HepG2 (cell line): Measurements from ENCODE around the gene DSEL. TPM values are rescaled to one million over a fixed set of nuclear protein-coding genes. Genes with fewer than 3 reads are reported as not detected.

Source experiments
- ATAC-seq: fragments of 200-7000 bp; cut with Tn5 transposase; 3 replicates; pipeline ENCODE4 v1.9.1; 2020; ENCODE audit warnings: mild to moderate bottlenecking, moderate library complexity
- BruUV-seq: library from RNA; stranded (reverse); fragments of 400-500 nt; replicated peaks from 2 replicates; lab custom pipeline; 2021; lab: Mats Ljungman, UMichigan
- CTCF ChIA-PET: fragments of 300-600 bp; formaldehyde crosslinking; extraction: SDS; loops from one replicate; lab custom pipeline; 2021; ENCODE audit warnings: low total read pairs, inconsistent platforms, low intra/inter-chr PET ratio; lab: Yijun Ruan, JAX
- POLR2A ChIA-PET: fragments of 350-600 bp; sonication (Branson Sonifier 250); formaldehyde crosslinking; loops from one replicate; lab custom pipeline; 2020; ENCODE audit warnings: antibody characterized with exemption, inconsistent platforms; lab: Yijun Ruan, JAX
- DNase-seq: peaks from one replicate; pipeline ENCODE4 v3.0.0-alpha.2; 2015; ENCODE audit warnings: low spot score
- FAIRE-seq: peaks from 3 replicates; lab custom pipeline; 2011; peaks lifted over from hg19 to GRCh38; lab: Jason Lieb, UNC
- H2AFZ ChIP-seq: one replicate; pipeline ENCODE4 v1.6.1; 2011; ENCODE audit warnings: low read length, inconsistent platforms
- H3K27ac ChIP-seq: fragments of 300-600 bp; 3 replicates; pipeline ENCODE4 v1.8.0; 2011; ENCODE audit warnings: mixed run types, mild to moderate bottlenecking, mixed read lengths, low read length, inconsistent platforms; ENCODE audit not compliant: insufficient read depth; ENCODE audit errors: extremely low read length
- H3K27me3 ChIP-seq, 2 experiments: fragments of 200-600 bp in 1 of 2; 2 replicates in 1 of 2; 3 replicates in 1 of 2; pipeline versions ENCODE4 v1.6.0 to v1.8.0; 2011; ENCODE audit warnings: low read length in 2 of 2, mild to moderate bottlenecking in 2 of 2, moderate library complexity in 2 of 2, inconsistent platforms in 1 of 2; ENCODE audit not compliant: insufficient read depth in 2 of 2, control insufficient read depth in 1 of 2
- H3K36me3 ChIP-seq, 2 experiments: fragments of 200-600 bp in 1 of 2; replicated peaks in 1 of 2; 2 replicates in 1 of 2; 3 replicates in 1 of 2; pipeline versions ENCODE4 v1.5.1 to v1.8.0; 2011; ENCODE audit warnings: low read length in 2 of 2, inconsistent platforms in 1 of 2; ENCODE audit not compliant: insufficient read depth in 2 of 2, control insufficient read depth in 1 of 2
- H3K4me1 ChIP-seq: 2 replicates; pipeline ENCODE4 v1.5.1; 2012; ENCODE audit warnings: low read length, inconsistent platforms; ENCODE audit not compliant: insufficient read depth
- H3K4me2 ChIP-seq: 2 replicates; pipeline ENCODE4 v1.6.0; 2011; ENCODE audit warnings: low read depth, low read length, inconsistent platforms
- H3K4me3 ChIP-seq, 3 experiments: fragments of 200-600 bp in 1 of 3; sonication (generic), shearing (Covaris generic) in 1 of 3; replicated peaks in 1 of 3; 2 replicates each; pipeline ENCODE4 v1.5.1; 2011 to 2016; ENCODE audit warnings: low read length in 3 of 3, inconsistent platforms in 2 of 3, low read depth in 2 of 3, mild to moderate bottlenecking in 2 of 3, control low read depth in 1 of 3, mixed read lengths in 1 of 3; ENCODE audit not compliant: insufficient read depth in 1 of 3
- H3K79me2 ChIP-seq: one replicate; pipeline ENCODE4 v1.6.1; 2011; ENCODE audit warnings: low read length, inconsistent platforms; ENCODE audit not compliant: insufficient read depth
- H3K9ac ChIP-seq: 2 replicates; pipeline ENCODE4 v1.6.0; 2011; ENCODE audit warnings: mild to moderate bottlenecking, low read depth, low read length, inconsistent platforms; ENCODE audit not compliant: insufficient read depth
- H3K9me3 ChIP-seq: 2 replicates; pipeline ENCODE4 v1.5.1; 2012; ENCODE audit warnings: mild to moderate bottlenecking, low read length
- H4K20me1 ChIP-seq: 2 replicates; pipeline ENCODE4 v1.6.0; 2011; ENCODE audit warnings: inconsistent platforms, mild to moderate bottlenecking, low read length, moderate library complexity; ENCODE audit not compliant: insufficient read depth
- ARNT2 ChIP-seq: sonication (generic); formaldehyde crosslinking; IDR thresholded peaks from 2 replicates; pipeline ENCODE4 v1.8.0; 2022; ENCODE audit warnings: mild to moderate bottlenecking, low read depth, missing genetic modification reagents, moderate library complexity
- ATM ChIP-seq: fragments of 450-650 bp; IDR thresholded peaks from 2 replicates; pipeline ENCODE4 v1.7.1; 2017; ENCODE audit warnings: mild to moderate bottlenecking, borderline replicate concordance
- CAMTA2 ChIP-seq: sonication (generic); formaldehyde crosslinking; IDR thresholded peaks from 2 replicates; pipeline ENCODE4 v1.4.0; 2020; ENCODE audit warnings: mild to moderate bottlenecking, missing genetic modification reagents, borderline replicate concordance
- MAFF ChIP-seq: IDR thresholded peaks from 2 replicates; pipeline ENCODE4 v1.6.1; 2011; ENCODE audit warnings: low read depth, low read length, improper control_type of control experiment
- MAFK ChIP-seq, 2 experiments: IDR thresholded peaks in 1 of 2; conservative IDR thresholded peaks in 1 of 2; 2 replicates each; pipeline ENCODE4 v1.6.1; 2011; ENCODE audit warnings: improper control_type of control experiment in 2 of 2, low read length in 2 of 2
- TRIM24 ChIP-seq: sonication (generic); formaldehyde crosslinking; IDR thresholded peaks from 2 replicates; pipeline ENCODE4 v1.8.0; 2022; ENCODE audit warnings: mild to moderate bottlenecking, missing genetic modification reagents
- ZNF564 ChIP-seq: sonication (generic); formaldehyde crosslinking; IDR thresholded peaks from 2 replicates; pipeline ENCODE4 v1.8.1; 2023; ENCODE audit warnings: mild to moderate bottlenecking, missing genetic modification reagents
- WGBS: methylation state at CpG from one replicate; pipeline ENCODE4 v1.1.6; 2017; ENCODE audit warnings: low lambda C conversion rate; 5-methylcytosine and 5-hydroxymethylcytosine counted together
- in situ Hi-C: cut with HindIII; loops from 2 replicates; pipeline ENCODE4 v1.10.0; 2017; ENCODE audit warnings: low pct_unique_long_range_greater_than_20kb; ENCODE audit not compliant: extremely low pct_ligation_motif_present
- intact Hi-C: fragments of 100-400 bp; cut with micrococcal nuclease; formaldehyde crosslinking; loops from one replicate; pipeline ENCODE4 v1.10.0; 2022; ENCODE audit not compliant: unreplicated experiment
- polyA plus RNA-seq, 8 experiments: library from polyadenylated mRNA; depleted of rRNA in 3 of 8; stranded (reverse) in 7 of 8; unstranded in 1 of 8; fragments of >200 nt; fragmentation: Illumina TruSeq in 4 of 8; extraction: Trizol in 4 of 8; gene quantifications; 2 replicates each; pipeline versions ENCODE4 v1.2.1 to v1.2.3, GENCODE V29; 2011 to 2016; ENCODE audit warnings: low read depth in 4 of 8, missing spikeins in 1 of 8, mixed read lengths in 1 of 8; ENCODE audit not compliant: insufficient read depth in 1 of 8
- total RNA-seq, 5 experiments: library from RNA; depleted of rRNA; stranded (reverse); fragments of >200 nt; fragmentation: Illumina TruSeq; extraction: Trizol; gene quantifications; 2 replicates each; pipeline ENCODE4 v1.2.3, GENCODE V29; 2016; ENCODE audit warnings: low read depth in 1 of 5

DSEL gene
- total and polyA plus RNA-seq, 2 of the 13 experiments (the other 11 are each of a cell fraction or from before 2014, with no cell fraction given) = 0.07 to 0.11 TPM

- no peak overlapping the region for H3K4me3 ChIP-seq
- no peak overlapping the region for H3K9ac ChIP-seq
- no TSS peak for BruUV-seq
- peak; percentile 35; the same call in 1 of the 2 replicates for TF ChIP-seq ZNF564 (CRISPR knock-in tag)
- no peak for TF ChIP-seq ATM
- no peak for TF ChIP-seq ARNT2 (CRISPR knock-in tag)
- H3K4me2 ChIP-seq = no peak overlapping the region
- no peak overlapping the region for H2AFZ ChIP-seq
- DNase-seq = peak; percentile 2
- no peaks in the 10 kb centered on the region for H4K20me1 ChIP-seq
- H3K36me3 ChIP-seq = no peaks in the 10 kb centered on the region
- WGBS = 0% methylated on average over 3 of the region's 3 CpGs
- FAIRE-seq = no peak
- H3K79me2 ChIP-seq = no peaks in the 10 kb centered on the region
- POLR2A ChIA-PET = no interaction called here
- no peaks in the 10 kb centered on the region for H3K4me1 ChIP-seq
- in situ Hi-C loops = no loop called here
- no peak for ATAC-seq
- H3K27me3 ChIP-seq = no peaks in the 10 kb centered on the region
- H3K27ac ChIP-seq = no peak overlapping the region
- H3K9me3 ChIP-seq = no peaks in the 10 kb centered on the region
- intact Hi-C loops = no loop called here
- CTCF ChIA-PET = no interaction called here
Observed at GRCh38 chr18:67478249-67478648, 38.3 kb downstream of the DSEL start.

GRCh38 chr18:67477522-67477921 lies 39.0 kb downstream of the DSEL start:
- Histone ChIP-seq H3K9me3 (no peaks in the 10 kb centered on the region), H3K27me3 (no peaks in the 10 kb centered on the region), H4K20me1 (no peaks in the 10 kb centered on the region), H3K36me3 (no peaks in the 10 kb centered on the region), H3K4me2 (no peak overlapping the region), H3K27ac (no peak overlapping the region), H3K4me1 (no peaks in the 10 kb centered on the region), H3K79me2 (no peaks in the 10 kb centered on the region), H3K4me3 (no peak overlapping the region), H3K9ac (no peak overlapping the region), H2AFZ (no peak overlapping the region)
- in situ Hi-C loops (no loop called here), intact Hi-C loops (no loop called here)
- FAIRE-seq (no peak), DNase-seq (no peak), ATAC-seq (no peak)
- ChIA-PET CTCF (no interaction called here), POLR2A (no interaction called here)
- no TSS peak for BruUV-seq
- TF ChIP-seq TRIM24 (CRISPR knock-in tag) (no peak), CAMTA2 (CRISPR knock-in tag) (no peak), MAFF (peak; percentile 28; the same call in 1 of the 2 replicates), MAFK (conservative IDR thresholded peaks at IDR 0.05 in 1 of 2, IDR thresholded peaks at IDR 0.05 in 1 of 2; ENCODE audit: low read length in 2 of 2) (peak in 1 of 2 experiments; percentile 67; a peak in 2 of 4 replicates)
- WGBS = 2% methylated on average over 2 of the region's 2 CpGs
